ENCODE results near the gene AKR1D1.
"Not testable (repeated sequence)": the region's sequence is repeated elsewhere in the genome, so short reads cannot be mapped to it uniquely, and the experiment has no call there.

AKR1D1 gene

GRCh38 chr7:138074121-138074520, 2.1 kb upstream of the AKR1D1 start:
- DNase-seq (ENCODE audit: low read depth), result no peak

DNA sequence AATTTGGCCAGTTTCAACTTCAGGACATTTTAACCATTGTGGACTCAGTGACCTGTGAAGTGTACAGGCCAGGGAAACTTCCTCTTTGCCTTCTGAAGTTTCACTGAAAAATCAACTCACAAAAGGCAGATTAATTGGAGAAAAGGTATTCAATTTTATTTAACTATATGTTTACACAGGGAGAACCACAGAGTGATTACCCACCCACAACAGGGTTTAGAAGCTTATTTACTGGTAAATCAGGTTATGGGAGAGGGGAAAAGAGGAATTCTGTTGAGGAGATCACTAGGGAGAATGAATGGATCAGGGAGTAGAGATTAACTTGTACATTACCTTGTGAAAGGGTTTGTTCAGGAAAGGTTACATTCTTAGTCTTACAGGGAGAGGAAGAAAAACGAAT, 1.7 kb upstream of the AKR1D1 start:
- no peak for DNase-seq (ENCODE audit: low read depth)

DNA sequence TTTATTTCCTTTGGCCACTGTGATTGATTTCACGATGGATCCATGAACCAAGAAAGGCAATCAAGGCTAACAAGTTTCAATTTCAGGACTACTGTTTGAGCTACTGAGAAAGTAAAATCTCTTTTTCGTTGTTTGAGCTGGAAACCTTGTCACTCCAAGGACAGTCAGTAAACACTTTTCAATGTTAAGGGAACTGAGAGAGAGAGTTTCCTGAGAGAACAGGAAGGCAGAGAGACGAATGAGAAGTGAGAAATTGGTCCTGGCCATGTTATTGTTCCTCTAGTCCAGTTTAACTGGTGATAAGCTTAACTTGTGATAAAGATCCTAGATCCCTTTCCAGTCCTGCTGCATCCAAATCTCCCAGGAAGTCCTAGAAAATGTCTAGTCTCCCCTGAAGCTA, 909 bp upstream of the AKR1D1 start:
- no peak for DNase-seq (ENCODE audit: low read depth)

- not testable (repeated sequence) for DNase-seq (ENCODE audit: low read depth)
Measured at GRCh38 chr7:138075786-138076185, 473 bp upstream of the AKR1D1 start.

GRCh38 chr7:138077809-138078208, 1.6 kb downstream of the AKR1D1 start:
- no peak for DNase-seq (ENCODE audit: low read depth)

- DNase-seq (ENCODE audit: low read depth), result no peak
Measured at GRCh38 chr7:138079137-138079536, 2.9 kb downstream of the AKR1D1 start.

DNA sequence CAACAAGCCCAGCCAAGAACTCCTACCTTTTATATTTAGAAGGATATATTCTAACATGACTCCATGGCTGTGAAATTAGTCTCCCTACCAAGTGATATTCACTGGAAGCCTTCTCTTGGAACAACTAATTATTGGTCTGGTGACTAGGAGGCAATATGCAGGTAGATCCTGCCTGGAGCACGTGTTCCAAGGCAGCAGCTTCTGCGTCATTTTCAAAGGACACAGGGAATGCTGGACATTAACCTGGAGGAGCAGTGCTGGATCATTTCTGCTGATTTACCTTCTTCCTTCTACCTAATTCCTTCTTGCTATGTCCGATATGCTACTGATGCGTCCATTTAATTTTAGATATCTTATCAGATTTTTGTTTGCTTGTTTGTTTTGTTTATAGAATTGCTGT, 5.6 kb downstream of the AKR1D1 start:
- DNase-seq (ENCODE audit: low read depth), result no peak

- no peak for DNase-seq (ENCODE audit: low read depth)
Measured at GRCh38 chr7:138083859-138084258, 7.6 kb downstream of the AKR1D1 start.

GRCh38 chr7:138086563-138087270, 10.5 kb downstream of the AKR1D1 start:
- no peak for DNase-seq (ENCODE audit: low read depth)

GRCh38 chr7:138089080-138089901, 13.0 kb downstream of the AKR1D1 start:
- no peak for DNase-seq (ENCODE audit: low read depth)

DNA sequence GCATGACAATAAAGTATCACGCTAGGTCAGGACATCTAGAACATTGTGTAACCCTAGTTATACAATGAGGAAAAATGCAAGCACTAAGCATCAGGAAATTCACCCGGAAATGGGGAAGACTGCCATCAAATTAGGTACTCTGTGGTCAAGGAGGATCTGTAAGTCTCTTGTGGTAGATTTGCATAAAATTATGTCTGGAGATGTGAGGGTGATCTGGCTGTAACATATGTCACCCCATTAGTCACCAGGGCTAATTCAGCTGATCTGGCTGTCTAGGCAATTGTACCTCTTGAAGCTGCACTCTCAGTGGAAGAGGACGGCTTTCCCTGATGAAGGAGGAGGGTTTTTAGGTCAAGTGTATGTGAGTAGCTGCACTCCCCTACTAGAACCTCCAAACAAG, 14.8 kb downstream of the AKR1D1 start:
- DNase-seq (ENCODE audit: low read depth), result no peak

- not testable (repeated sequence) for DNase-seq (ENCODE audit: low read depth)
Measured at GRCh38 chr7:138091840-138092239, 15.6 kb downstream of the AKR1D1 start.

- no peak for DNase-seq (ENCODE audit: low read depth)
Measured at GRCh38 chr7:138092486-138093028, 16.3 kb downstream of the AKR1D1 start.

GRCh38 chr7:138095972-138096935, 20.0 kb downstream of the AKR1D1 start:
- no peak for DNase-seq (ENCODE audit: low read depth)

- DNase-seq (ENCODE audit: low read depth), result no peak
Measured at GRCh38 chr7:138097064-138097741, 20.9 kb downstream of the AKR1D1 start.

- DNase-seq (ENCODE audit: low read depth), result no peak
Measured at GRCh38 chr7:138099813-138100212, 23.6 kb downstream of the AKR1D1 start.

- no peak for DNase-seq (ENCODE audit: low read depth)
Measured at GRCh38 chr7:138105221-138105620, 29.0 kb downstream of the AKR1D1 start.

DNA sequence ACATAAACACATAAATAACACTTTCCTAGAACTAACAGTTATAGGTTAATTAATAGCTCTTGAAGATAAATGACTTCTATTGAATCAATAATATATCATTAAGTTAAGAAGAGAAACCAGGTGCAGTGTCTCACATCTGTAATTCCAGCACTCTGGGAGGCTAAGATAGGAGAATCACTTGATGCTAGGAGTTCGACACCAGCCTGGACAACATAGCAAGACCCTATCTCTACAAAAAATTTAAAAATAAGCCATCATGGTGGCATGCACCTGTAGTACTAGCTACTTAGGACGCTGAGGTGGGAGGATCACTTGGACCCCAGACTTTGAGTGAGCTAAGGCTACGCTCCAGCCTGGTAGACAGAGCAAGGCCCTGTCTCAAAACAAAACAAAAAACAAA, 38.8 kb downstream of the AKR1D1 start:
- DNase-seq (ENCODE audit: low read depth), result no peak

DNA sequence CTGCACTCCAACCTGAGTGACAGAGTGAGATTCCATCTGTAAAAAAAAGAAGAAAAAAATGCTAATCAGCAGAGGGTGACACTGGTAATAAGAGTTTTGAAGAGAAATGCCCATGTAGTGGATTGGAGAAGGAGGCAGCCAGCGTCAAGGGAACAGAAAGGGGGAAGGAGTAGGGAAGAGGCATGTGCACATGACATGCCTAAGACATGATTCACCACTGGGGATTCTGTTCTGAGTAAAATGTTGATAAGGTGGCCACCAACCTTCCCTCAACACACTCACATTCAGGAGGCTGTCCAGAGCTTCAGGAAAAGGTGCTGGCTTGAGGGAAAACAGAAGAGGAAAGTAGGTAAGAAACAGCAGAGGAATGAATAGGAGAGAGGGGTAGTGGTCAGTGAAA, 39.9 kb downstream of the AKR1D1 start:
- no peak for DNase-seq (ENCODE audit: low read depth)

DNA sequence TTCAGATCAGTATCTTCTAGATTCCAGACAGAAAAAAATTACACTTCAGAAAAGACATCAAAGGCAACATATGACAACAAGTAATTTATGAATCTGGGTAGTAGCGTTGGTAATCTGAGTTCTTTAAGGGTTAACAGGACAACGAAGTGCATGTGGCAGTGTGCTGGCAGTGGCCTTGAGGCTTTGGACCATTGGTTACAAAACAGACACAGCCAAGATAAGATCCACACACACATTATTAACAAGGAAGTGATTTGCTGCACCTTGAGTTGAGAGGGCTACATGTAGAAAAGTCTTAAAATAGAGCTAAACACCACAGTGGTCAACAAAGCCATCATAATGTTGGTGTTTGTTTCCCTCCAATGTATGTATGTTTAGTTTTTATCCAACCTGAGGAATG, 40.6 kb downstream of the AKR1D1 start:
- no peak for DNase-seq (ENCODE audit: low read depth)

- DNase-seq (ENCODE audit: low read depth), result no peak
Measured at GRCh38 chr7:138120140-138120827, 44.0 kb downstream of the AKR1D1 start.
